ENCODE results near the gene ODAD4. TPM values are rescaled to one million over a fixed set of nuclear protein-coding genes. Genes with fewer than 3 reads are reported as not detected.

ODAD4 gene
- total and polyA plus RNA-seq, 2 of the 4 experiments (the other 2 are of a cell fraction) = 0.38 to 0.54 TPM

GRCh38 chr17:41904242-41904841 lies 26.1 kb upstream of the ODAD4 start:
- no peak overlapping the region for H2AK5ac ChIP-seq (ENCODE audit: low read depth, low read length)
- no peak overlapping the region for H4K5ac ChIP-seq (ENCODE audit: low read depth, low read length)
- H4K8ac ChIP-seq (ENCODE audit: low read depth in 2 of 2, low read length in 2 of 2) = no peak overlapping the region
- H3K36me3 ChIP-seq (ENCODE audit: control insufficient read depth, insufficient read depth, low read length) = peaks cover 77% of the 10 kb centered on the region
- no peak overlapping the region for H3K14ac ChIP-seq (replicated peaks; ENCODE audit: low read depth, low read length)
- H3K27ac ChIP-seq (ENCODE audit: insufficient read depth, low read length) = no peak overlapping the region
- dilution Hi-C loops (cut with HindIII; ENCODE audit: low sequenced_read_pairs, unreplicated experiment) = no loop called here
- peaks cover 21% of the 10 kb centered on the region for H3K4me1 ChIP-seq (ENCODE audit: control insufficient read depth, insufficient read depth, low read length)
- H2BK5ac ChIP-seq (ENCODE audit: low read depth, low read length, poor library complexity, severe bottlenecking) = no peak overlapping the region
- no peaks in the 10 kb centered on the region for H3K27me3 ChIP-seq (ENCODE audit: control insufficient read depth, insufficient read depth, low read length)
- no peak overlapping the region for H3K9ac ChIP-seq (ENCODE audit: low read depth, low read length)
- H4K91ac ChIP-seq (ENCODE audit: insufficient read depth, low read depth, low read length) = no peak overlapping the region
- no peak for DNase-seq
- H3K9me1 ChIP-seq (ENCODE audit: insufficient read depth, low read length) = peaks cover 24% of the 10 kb centered on the region
- H3K18ac ChIP-seq (ENCODE audit: low read depth, low read length) = no peak overlapping the region
- H3K23ac ChIP-seq (ENCODE audit: low read depth, low read length) = no peak overlapping the region
- H3K4me3 ChIP-seq (ENCODE audit: insufficient read depth, low read depth, low read length) = no peak overlapping the region
- H4K20me1 ChIP-seq (ENCODE audit: insufficient read depth, low read length) = peaks cover 22% of the 10 kb centered on the region
- peak overlapping the region; percentile 7 for H2AFZ ChIP-seq (replicated peaks; ENCODE audit: low read length, poor library complexity)
- H3K9me3 ChIP-seq (ENCODE audit: control insufficient read depth, insufficient read depth, low read length) = no peaks in the 10 kb centered on the region
- ATAC-seq (ENCODE audit: low read depth) = no peak
- 96% methylated on average over 4 of the region's 7 CpGs; no CpG with 5 or more reads in 1 of the 2 experiments for WGBS, 2 experiments (ENCODE audit: extremely low coverage in 2 of 2, insufficient read length in 1 of 2)
- no peak overlapping the region for H2BK15ac ChIP-seq (ENCODE audit: low read depth, low read length)
- intact Hi-C loops (cut with micrococcal nuclease) = no loop called here
- in situ Hi-C loops (cut with MboI; ENCODE audit: low sequenced_read_pairs) = no loop called here
- no peak overlapping the region for H3K4me2 ChIP-seq (ENCODE audit: low read depth, low read length)
- no peak overlapping the region for H2BK20ac ChIP-seq (ENCODE audit: low read depth, low read length)
- no peak overlapping the region for H3K4ac ChIP-seq (ENCODE audit: low read depth, low read length)
- H3K79me1 ChIP-seq (ENCODE audit: low read depth in 1 of 2, low read length in 2 of 2) = peaks cover 55 to 80% of the 10 kb centered on the region in 2 experiments
- POLR2A ChIA-PET (ENCODE audit: unreplicated experiment) = no interaction called here
- BruUV-seq (replicated peaks) = no TSS peak
- H3K56ac ChIP-seq (ENCODE audit: extremely low read depth, insufficient read depth, low read length) = no peak overlapping the region
- no peak overlapping the region for H2BK120ac ChIP-seq (ENCODE audit: low read depth, low read length)
- no peak overlapping the region for H2AK9ac ChIP-seq (replicated peaks; ENCODE audit: low read depth, low read length, poor library complexity)
- TF ChIP-seq SMC3 (IDR thresholded peaks at IDR 0.05; ENCODE audit: low read depth, low read length) = no peak
- CTCF ChIA-PET = no interaction called here
